NCI-H1436 treated with DMSO at 0.1 percent for 48 hours (cell line): ENCODE data around the gene RIMBP2.
"Not testable (repeated sequence)": the region's sequence is repeated elsewhere in the genome, so short reads cannot be mapped to it uniquely, and the experiment has no call there.

ENCODE experiments used
- DNase-seq: peaks from one replicate; lab custom pipeline; 2025; lab: John Stamatoyannopoulos, UW

RIMBP2 gene

GRCh38 chr12:130656411-130656810 lies 59.7 kb downstream of the RIMBP2 start:
- DNase-seq = no peak

GRCh38 chr12:130655881-130656280 lies 60.2 kb downstream of the RIMBP2 start:
- DNase-seq = no peak

- no peak for DNase-seq
Measured at GRCh38 chr12:130655010-130655409, 61.1 kb downstream of the RIMBP2 start.

- DNase-seq = no peak
Measured at GRCh38 chr12:130651188-130651959, 64.7 kb downstream of the RIMBP2 start.

- DNase-seq = no peak
Measured at GRCh38 chr12:130650131-130650530, 66.0 kb downstream of the RIMBP2 start.

GRCh38 chr12:130649101-130650045 lies 66.7 kb downstream of the RIMBP2 start:
- no peak for DNase-seq

GRCh38 chr12:130647814-130648213 lies 68.3 kb downstream of the RIMBP2 start:
- DNase-seq = no peak

- no peak for DNase-seq
Measured at GRCh38 chr12:130646716-130647370, 69.3 kb downstream of the RIMBP2 start.

- DNase-seq = not testable (repeated sequence)
Measured at GRCh38 chr12:130646191-130646590, 69.9 kb downstream of the RIMBP2 start.

- no peak for DNase-seq
Measured at GRCh38 chr12:130645751-130646150, 70.3 kb downstream of the RIMBP2 start.

GRCh38 chr12:130644566-130644965 lies 71.5 kb downstream of the RIMBP2 start:
- DNase-seq = no peak

- DNase-seq = no peak
Measured at GRCh38 chr12:130644146-130644545, 72.0 kb downstream of the RIMBP2 start.

GRCh38 chr12:130642856-130643255 lies 73.2 kb downstream of the RIMBP2 start:
- no peak for DNase-seq

- DNase-seq = no peak
Measured at GRCh38 chr12:130641533-130642184, 74.4 kb downstream of the RIMBP2 start.

GRCh38 chr12:130640901-130641300 lies 75.2 kb downstream of the RIMBP2 start:
- DNase-seq = no peak

GRCh38 chr12:130640496-130640895 lies 75.6 kb downstream of the RIMBP2 start:
- no peak for DNase-seq

GRCh38 chr12:130639476-130640424 lies 76.3 kb downstream of the RIMBP2 start:
- DNase-seq = peak; percentile 55

GRCh38 chr12:130636370-130636769 lies 79.7 kb downstream of the RIMBP2 start:
- no peak for DNase-seq

- no peak for DNase-seq
Measured at GRCh38 chr12:130634866-130635265, 81.2 kb downstream of the RIMBP2 start.

GRCh38 chr12:130633771-130634170 lies 82.3 kb downstream of the RIMBP2 start:
- peak; percentile 86 for DNase-seq

- no peak for DNase-seq
Measured at GRCh38 chr12:130632642-130633041, 83.5 kb downstream of the RIMBP2 start.
